ENCODE measurements around the gene CAPN7. TPM values are rescaled to one million over a fixed set of nuclear protein-coding genes. Genes with fewer than 3 reads are reported as not detected.

The CAPN7 gene
- total RNA-seq, 1 donor from 2014 or later: 30.9 TPM

GRCh38 chr3:15214758-15215157, 8.7 kb downstream of the CAPN7 start:
- H3K4me1 Mint-ChIP-seq: no peaks in the 10 kb centered on the region
- TF ChIP-seq CTCF (conservative IDR thresholded peaks at IDR 0.05): no peak
- H3K27ac Mint-ChIP-seq (ENCODE audit: unreplicated experiment): no peak overlapping the region
- H3K36me3 Mint-ChIP-seq (ENCODE audit: low read depth): peaks cover 14% of the 10 kb centered on the region
- DNase-seq (ENCODE audit: low read depth, low spot score): no peak
- H3K9me3 Mint-ChIP-seq: no peaks in the 10 kb centered on the region
- H3K4me3 Mint-ChIP-seq: no peak overlapping the region
- H3K27me3 Mint-ChIP-seq (ENCODE audit: low read depth): no peaks in the 10 kb centered on the region

- Mint-ChIP-seq H3K4me1 (no peaks in the 10 kb centered on the region), H3K27me3 (ENCODE audit: low read depth) (no peaks in the 10 kb centered on the region), H3K4me3 (no peak overlapping the region), H3K9me3 (no peaks in the 10 kb centered on the region), H3K27ac (ENCODE audit: unreplicated experiment) (no peak overlapping the region), H3K36me3 (ENCODE audit: low read depth) (peaks cover 17% of the 10 kb centered on the region)
- DNase-seq (ENCODE audit: low read depth, low spot score): no peak
- TF ChIP-seq CTCF (conservative IDR thresholded peaks at IDR 0.05): no peak
These were observed 9.9 kb downstream of the CAPN7 start for GRCh38 chr3:15215996-15216395.

GRCh38 chr3:15216501-15216900, 10.5 kb downstream of the CAPN7 start:
- H3K9me3 Mint-ChIP-seq: no peaks in the 10 kb centered on the region
- DNase-seq (ENCODE audit: low read depth, low spot score): no peak
- no peak overlapping the region for H3K27ac Mint-ChIP-seq (ENCODE audit: unreplicated experiment)
- no peak for TF ChIP-seq CTCF (conservative IDR thresholded peaks at IDR 0.05)
- H3K4me1 Mint-ChIP-seq: no peaks in the 10 kb centered on the region
- peaks cover 17% of the 10 kb centered on the region for H3K36me3 Mint-ChIP-seq (ENCODE audit: low read depth)
- no peak overlapping the region for H3K4me3 Mint-ChIP-seq
- H3K27me3 Mint-ChIP-seq (ENCODE audit: low read depth): no peaks in the 10 kb centered on the region

GRCh38 chr3:15217011-15217671, 11.1 kb downstream of the CAPN7 start:
- no peak overlapping the region for H3K4me3 Mint-ChIP-seq
- H3K4me1 Mint-ChIP-seq: no peaks in the 10 kb centered on the region
- DNase-seq (ENCODE audit: low read depth, low spot score): no peak
- no peak overlapping the region for H3K27ac Mint-ChIP-seq (ENCODE audit: unreplicated experiment)
- H3K27me3 Mint-ChIP-seq (ENCODE audit: low read depth): no peaks in the 10 kb centered on the region
- no peaks in the 10 kb centered on the region for H3K9me3 Mint-ChIP-seq
- peaks cover 17% of the 10 kb centered on the region for H3K36me3 Mint-ChIP-seq (ENCODE audit: low read depth)
- no peak for TF ChIP-seq CTCF (conservative IDR thresholded peaks at IDR 0.05)

GRCh38 chr3:15217841-15218267, 11.8 kb downstream of the CAPN7 start:
- DNase-seq (ENCODE audit: low read depth, low spot score): no peak
- H3K4me1 Mint-ChIP-seq: no peaks in the 10 kb centered on the region
- H3K36me3 Mint-ChIP-seq (ENCODE audit: low read depth): peaks cover 17% of the 10 kb centered on the region
- H3K27me3 Mint-ChIP-seq (ENCODE audit: low read depth): no peaks in the 10 kb centered on the region
- no peaks in the 10 kb centered on the region for H3K9me3 Mint-ChIP-seq
- no peak overlapping the region for H3K4me3 Mint-ChIP-seq
- TF ChIP-seq CTCF (conservative IDR thresholded peaks at IDR 0.05): no peak
- no peak overlapping the region for H3K27ac Mint-ChIP-seq (ENCODE audit: unreplicated experiment)

All from neural crest cell (in vitro differentiated cells).